ENCODE measurements around the gene AKAP13. TPM values are rescaled to one million over a fixed set of nuclear protein-coding genes. Genes with fewer than 3 reads are reported as not detected.
A peak's percentile ranks its signal among the peaks of the same experiment; 100 is the strongest.

Gene AKAP13
- total RNA-seq, 2 experiments from 2014 or later = 198 to 220 TPM

DNA sequence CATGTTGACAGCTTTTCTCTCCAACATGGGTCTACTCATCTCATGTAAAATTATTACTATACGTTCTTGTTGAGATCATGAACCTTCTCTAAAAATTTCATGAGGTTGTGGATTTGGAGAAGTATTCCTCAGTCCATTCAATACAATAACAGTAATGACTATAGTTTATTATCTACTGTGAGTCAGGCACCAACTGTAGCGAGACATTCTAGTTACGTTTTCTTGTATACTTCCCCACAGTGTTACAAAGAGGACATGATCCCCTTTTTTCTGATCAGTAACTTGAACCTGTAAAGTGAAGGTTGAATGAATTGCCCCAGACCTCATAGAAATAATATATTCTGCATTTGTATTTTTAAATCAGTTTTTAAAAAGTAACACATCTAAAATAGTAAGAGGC is 76.4 kb downstream of the AKAP13 start:
- POLR2A ChIA-PET = no interaction called here

GRCh38 chr15:85457392-85457968 is 77.1 kb downstream of the AKAP13 start:
- H3K4me1 Mint-ChIP-seq = peaks cover 12% of the 10 kb centered on the region
- ATAC-seq (ENCODE audit: low read depth) (no peak), DNase-seq (no peak)
- peaks cover 2% of the 10 kb centered on the region for H3K9me3 Mint-ChIP-seq
- no peaks in the 10 kb centered on the region for H3K27me3 Mint-ChIP-seq
- POLR2A ChIA-PET = no interaction called here
- no peak overlapping the region for H3K27ac Mint-ChIP-seq
- H3K4me3 Mint-ChIP-seq = no peak overlapping the region
- H3K36me3 Mint-ChIP-seq = peaks cover 5% of the 10 kb centered on the region

More for the DNA sequence above, 76.4 kb downstream of the AKAP13 start:
- ATAC-seq (ENCODE audit: low read depth) (no peak), DNase-seq (no peak)
- Mint-ChIP-seq H3K4me1 (peaks cover 8% of the 10 kb centered on the region), H3K27ac (no peak overlapping the region), H3K9me3 (peaks cover 9% of the 10 kb centered on the region), H3K27me3 (no peaks in the 10 kb centered on the region), H3K36me3 (peaks cover 5% of the 10 kb centered on the region), H3K4me3 (no peak overlapping the region)

- Mint-ChIP-seq H3K4me3 (no peak overlapping the region), H3K4me1 (peaks cover 18% of the 10 kb centered on the region), H3K27ac (no peak overlapping the region), H3K27me3 (no peaks in the 10 kb centered on the region), H3K36me3 (peaks cover 5% of the 10 kb centered on the region), H3K9me3 (peaks cover 2% of the 10 kb centered on the region)
- POLR2A ChIA-PET = no interaction called here
- DNase-seq = no peak
- ATAC-seq (ENCODE audit: low read depth) = no peak
Observed at GRCh38 chr15:85458764-85459163, 78.4 kb downstream of the AKAP13 start.

DNA sequence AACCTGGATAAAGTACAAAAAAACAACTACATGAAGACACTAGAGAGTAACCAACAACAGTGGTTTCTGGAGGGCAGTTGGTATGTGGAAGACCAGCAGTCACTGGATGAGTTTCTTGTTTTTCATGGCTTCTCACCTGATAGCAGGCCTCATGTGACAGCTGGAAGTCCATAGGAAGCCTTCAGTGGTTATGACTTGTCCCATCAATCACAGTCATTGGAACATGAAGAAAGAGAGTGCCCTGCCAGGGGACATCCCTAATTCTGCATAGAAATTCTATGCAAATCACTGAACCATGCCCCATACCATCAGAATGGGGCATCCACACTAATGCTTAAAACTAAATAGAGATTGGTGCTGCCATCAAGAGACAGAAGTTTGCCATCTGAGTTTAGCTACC is 81.6 kb downstream of the AKAP13 start:
- ATAC-seq (ENCODE audit: low read depth) = no peak
- Mint-ChIP-seq H3K36me3 (peaks cover 5% of the 10 kb centered on the region), H3K9me3 (peaks cover 3% of the 10 kb centered on the region), H3K27me3 (no peaks in the 10 kb centered on the region), H3K4me3 (no peak overlapping the region), H3K27ac (no peak overlapping the region), H3K4me1 (peaks cover 25% of the 10 kb centered on the region)
- POLR2A ChIA-PET = no interaction called here
- no peak for DNase-seq

- Mint-ChIP-seq H3K27ac (peak overlapping the region; percentile 17), H3K4me3 (peak overlapping the region; percentile 25), H3K36me3 (peaks cover 8% of the 10 kb centered on the region), H3K4me1 (peaks cover 28% of the 10 kb centered on the region), H3K9me3 (peaks cover 1% of the 10 kb centered on the region), H3K27me3 (no peaks in the 10 kb centered on the region)
- ATAC-seq (ENCODE audit: low read depth) (peak; percentile 83), DNase-seq (no peak)
- POLR2A ChIA-PET = interaction anchor here (1.3 kb wide), 1 partner anchor 119 kb away, joined by 3 read pairs; no protein-coding TSS in a partner anchor
Observed at GRCh38 chr15:85463276-85463892, 83.0 kb downstream of the AKAP13 start.

GRCh38 chr15:85463976-85464375 is 83.6 kb downstream of the AKAP13 start:
- peak overlapping the region; percentile 17 for H3K27ac Mint-ChIP-seq
- DNase-seq = no peak
- peaks cover 1% of the 10 kb centered on the region for H3K9me3 Mint-ChIP-seq
- H3K4me3 Mint-ChIP-seq = peak overlapping the region; percentile 25
- no peaks in the 10 kb centered on the region for H3K27me3 Mint-ChIP-seq
- H3K4me1 Mint-ChIP-seq = peaks cover 28% of the 10 kb centered on the region
- ATAC-seq (ENCODE audit: low read depth) = no peak
- POLR2A ChIA-PET = interaction anchor here (1.3 kb wide), 1 partner anchor 119 kb away, joined by 3 read pairs; no protein-coding TSS in a partner anchor
- H3K36me3 Mint-ChIP-seq = peaks cover 8% of the 10 kb centered on the region

DNA sequence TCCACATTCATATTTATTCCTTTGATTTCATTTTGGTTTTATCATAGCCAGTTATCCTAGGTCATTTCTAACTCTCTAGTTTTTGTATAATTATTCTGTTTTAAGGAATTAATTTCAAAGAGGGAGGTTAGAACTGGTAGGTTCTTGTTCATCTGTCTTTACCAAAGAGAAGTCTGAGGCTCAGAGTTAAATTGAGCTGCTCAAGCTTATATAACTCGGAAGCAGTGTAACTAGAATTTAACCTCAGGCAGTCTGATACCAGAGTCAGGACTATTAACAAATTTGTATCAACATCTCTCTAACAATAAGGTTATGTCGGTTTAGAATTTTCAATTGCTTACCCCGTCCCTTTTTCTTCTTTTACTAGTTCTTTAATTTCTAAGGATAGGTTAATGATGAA is 84.1 kb downstream of the AKAP13 start:
- Mint-ChIP-seq H3K4me1 (peaks cover 28% of the 10 kb centered on the region), H3K9me3 (peaks cover 1% of the 10 kb centered on the region), H3K27ac (no peak overlapping the region), H3K36me3 (peaks cover 8% of the 10 kb centered on the region), H3K4me3 (no peak overlapping the region), H3K27me3 (no peaks in the 10 kb centered on the region)
- no peak for DNase-seq
- POLR2A ChIA-PET = interaction anchor here (1.3 kb wide), 1 partner anchor 118 kb away, joined by 3 read pairs; no protein-coding TSS in a partner anchor
- ATAC-seq (ENCODE audit: low read depth) = no peak

GRCh38 chr15:85470563-85471271 is 90.3 kb downstream of the AKAP13 start:
- Mint-ChIP-seq H3K36me3 (peaks cover 6% of the 10 kb centered on the region), H3K27ac (no peak overlapping the region), H3K27me3 (no peaks in the 10 kb centered on the region), H3K4me1 (peaks cover 37% of the 10 kb centered on the region), H3K9me3 (peaks cover 1% of the 10 kb centered on the region), H3K4me3 (no peak overlapping the region)
- POLR2A ChIA-PET = no interaction called here
- ATAC-seq (ENCODE audit: low read depth) (no peak), DNase-seq (no peak)

- POLR2A ChIA-PET = no interaction called here
- no peaks in the 10 kb centered on the region for H3K9me3 Mint-ChIP-seq
- peaks cover 6% of the 10 kb centered on the region for H3K36me3 Mint-ChIP-seq
- no peaks in the 10 kb centered on the region for H3K27me3 Mint-ChIP-seq
- ATAC-seq (ENCODE audit: low read depth) (no peak), DNase-seq (no peak)
- H3K4me3 Mint-ChIP-seq = no peak overlapping the region
- H3K27ac Mint-ChIP-seq = no peak overlapping the region
- peaks cover 41% of the 10 kb centered on the region for H3K4me1 Mint-ChIP-seq
Observed at GRCh38 chr15:85472349-85472748, 91.9 kb downstream of the AKAP13 start.

GRCh38 chr15:85473455-85473854 is 93.1 kb downstream of the AKAP13 start:
- POLR2A ChIA-PET = no interaction called here
- Mint-ChIP-seq H3K27me3 (no peaks in the 10 kb centered on the region), H3K36me3 (peaks cover 9% of the 10 kb centered on the region), H3K4me3 (no peak overlapping the region), H3K9me3 (no peaks in the 10 kb centered on the region), H3K4me1 (peaks cover 44% of the 10 kb centered on the region), H3K27ac (no peak overlapping the region)
- DNase-seq = no peak
- no peak for ATAC-seq (ENCODE audit: low read depth)

GRCh38 chr15:85474700-85475316 is 94.4 kb downstream of the AKAP13 start:
- Mint-ChIP-seq H3K27me3 (no peaks in the 10 kb centered on the region), H3K4me1 (peaks cover 47% of the 10 kb centered on the region), H3K27ac (no peak overlapping the region), H3K36me3 (peaks cover 9% of the 10 kb centered on the region), H3K9me3 (no peaks in the 10 kb centered on the region), H3K4me3 (peak overlapping the region; percentile 34)
- DNase-seq (no peak), ATAC-seq (ENCODE audit: low read depth) (no peak)
- POLR2A ChIA-PET = no interaction called here

DNA sequence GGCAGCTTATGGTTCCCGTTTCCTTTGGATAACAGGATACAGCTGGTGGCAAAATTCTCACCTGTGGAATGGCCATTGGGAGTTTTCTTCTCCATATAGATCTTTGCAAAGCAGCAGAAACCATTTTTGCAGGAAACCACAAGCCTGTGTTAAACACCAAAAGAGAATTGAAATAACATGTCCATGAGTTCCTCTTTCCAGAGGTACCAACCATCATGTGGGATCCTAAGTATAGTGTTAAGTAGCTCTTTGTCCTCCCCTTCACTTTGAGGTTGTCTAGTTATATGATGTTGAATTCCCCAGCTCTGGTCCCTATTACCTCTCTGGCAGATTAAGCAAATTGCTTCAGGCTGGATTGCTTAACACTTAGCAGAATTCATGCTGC is 94.9 kb downstream of the AKAP13 start:
- H3K4me1 Mint-ChIP-seq = peaks cover 49% of the 10 kb centered on the region
- peak; percentile 36 for ATAC-seq (ENCODE audit: low read depth)
- H3K27ac Mint-ChIP-seq = peak overlapping the region; percentile 15
- H3K9me3 Mint-ChIP-seq = no peaks in the 10 kb centered on the region
- H3K36me3 Mint-ChIP-seq = peaks cover 9% of the 10 kb centered on the region
- H3K4me3 Mint-ChIP-seq = peak overlapping the region; percentile 34
- no peak for DNase-seq
- H3K27me3 Mint-ChIP-seq = no peaks in the 10 kb centered on the region
- POLR2A ChIA-PET = no interaction called here

GRCh38 chr15:85475711-85476110 is 95.3 kb downstream of the AKAP13 start:
- ATAC-seq (ENCODE audit: low read depth) = no peak
- H3K27me3 Mint-ChIP-seq = no peaks in the 10 kb centered on the region
- DNase-seq = no peak
- no peaks in the 10 kb centered on the region for H3K9me3 Mint-ChIP-seq
- H3K36me3 Mint-ChIP-seq = peaks cover 7% of the 10 kb centered on the region
- H3K27ac Mint-ChIP-seq = peak overlapping the region; percentile 15
- POLR2A ChIA-PET = no interaction called here
- H3K4me1 Mint-ChIP-seq = peaks cover 46% of the 10 kb centered on the region
- no peak overlapping the region for H3K4me3 Mint-ChIP-seq
